Lung (tissue), 12 donors: Measurements from ENCODE around the gene REC8. TPM values are rescaled to one million over a fixed set of nuclear protein-coding genes. Genes with fewer than 3 reads are reported as not detected.

Experiments
- ATAC-seq: fragments of 200-7000 bp; cut with Tn5 transposase; one replicate; pipeline ENCODE4 v1.9.1; 2020; ENCODE audit warnings: moderate number of reproducible peaks; ENCODE audit not compliant: insufficient read depth, low FRiP score
- DNase-seq, 3 donors: peaks; one replicate each; pipeline ENCODE4 v3.0.0-alpha.2; 2013 to 2017
- H3K27ac ChIP-seq, 2 donors: one replicate each; pipeline ENCODE4 v1.5.1; 2013; ENCODE audit warnings: mild to moderate bottlenecking in 2 of 2, moderate library complexity in 2 of 2, control low read depth in 1 of 2, inconsistent platforms in 1 of 2, low read depth in 1 of 2, low read length in 1 of 2
- H3K27me3 ChIP-seq, 3 donors: one replicate each; pipeline ENCODE4 v1.5.1; 2013; ENCODE audit warnings: low read length in 2 of 3; ENCODE audit not compliant: control insufficient read depth in 3 of 3, insufficient read depth in 3 of 3
- H3K36me3 ChIP-seq, 4 donors: one replicate each; pipeline ENCODE4 v1.5.1; 2013; ENCODE audit warnings: low read length in 4 of 4, mild to moderate bottlenecking in 1 of 4, moderate library complexity in 1 of 4; ENCODE audit not compliant: control insufficient read depth in 4 of 4, insufficient read depth in 4 of 4
- H3K4me1 ChIP-seq, 5 donors: one replicate each; pipeline ENCODE4 v1.5.1; 2013; ENCODE audit warnings: low read length in 5 of 5, mild to moderate bottlenecking in 2 of 5, moderate library complexity in 1 of 5; ENCODE audit not compliant: control insufficient read depth in 5 of 5, insufficient read depth in 5 of 5
- H3K4me3 ChIP-seq: one replicate; pipeline ENCODE4 v1.5.1; 2013; ENCODE audit warnings: mild to moderate bottlenecking, control low read depth, moderate library complexity
- H3K9ac ChIP-seq, 2 donors: one replicate each; pipeline ENCODE4 v1.5.1; 2013; ENCODE audit warnings: low read length in 2 of 2, control low read depth in 1 of 2; ENCODE audit not compliant: insufficient read depth in 1 of 2
- H3K9me3 ChIP-seq, 4 donors: one replicate each; pipeline ENCODE4 v1.5.1; 2013; ENCODE audit warnings: low read length in 3 of 4, mild to moderate bottlenecking in 1 of 4, moderate library complexity in 1 of 4; ENCODE audit not compliant: control insufficient read depth in 4 of 4, insufficient read depth in 3 of 4
- CTCF ChIP-seq: IDR thresholded peaks from 2 replicates; pipeline ENCODE4 v1.5.1; 2012; ENCODE audit warnings: mild to moderate bottlenecking; ENCODE audit errors: control extremely low read depth, extremely low read depth
- WGBS, 2 donors: extraction: QIAGEN DNeasy Blood & Tissue Kit; methylation state at CpG; one replicate each; pipeline ENCODE4 v1.1.7; 2013; 5-methylcytosine and 5-hydroxymethylcytosine counted together
- polyA plus RNA-seq, 2 donors: library from polyadenylated mRNA; stranded (reverse); fragments of 200-250 nt; gene quantifications; one replicate each; pipeline ENCODE4 v1.2.1, GENCODE V29; 2013
- total RNA-seq, 2 donors: library from RNA; depleted of rRNA in 1 of 2; stranded (reverse); fragments of >200 nt in 1 of 2; gene quantifications; one replicate each; pipeline ENCODE4 v1.2.1, GENCODE V29; 2014 to 2021
- donor health status: control.
- donor health status: control.
- donor health status: Bipolar disorder and iron deficiency.
- donor health status: healthy.
- donor health status: DM: yes; HTN: yes; CAD: no.

Gene REC8
- total and polyA plus RNA-seq, 4 donors, result 13.3 to 48.1 (median 29.5) TPM

GRCh38 chr14:24157331-24157730 lies 14.5 kb upstream of the REC8 start:
- Histone ChIP-seq H3K4me3 (no peak overlapping the region), H3K27me3 (no peaks in the 10 kb centered on the region), H3K36me3 (peaks cover 21 to 36% (median 29%) of the 10 kb centered on the region in 4 donors), H3K27ac (no peak overlapping the region), H3K4me1 (peaks cover 0 to 15% (median 6%) of the 10 kb centered on the region in 5 donors), H3K9me3 (no peaks in the 10 kb centered on the region), H3K9ac (no peak overlapping the region)
- no peak for ATAC-seq
- no peak for TF ChIP-seq CTCF
- 94 to 95% methylated on average over 12 of the region's 12 CpGs for WGBS, 2 donors
- DNase-seq, result no peak

- H3K4me1 ChIP-seq, result peaks cover 0 to 15% (median 8%) of the 10 kb centered on the region in 5 donors
- WGBS, 2 donors, result 91 to 93% methylated on average over 11 of the region's 11 CpGs
- DNase-seq (no peak), ATAC-seq (no peak)
- no peak for TF ChIP-seq CTCF
- H3K27me3 ChIP-seq, result no peaks in the 10 kb centered on the region
- no peak overlapping the region for H3K9ac ChIP-seq
- H3K36me3 ChIP-seq, result peaks cover 25 to 57% (median 40%) of the 10 kb centered on the region in 4 donors
- H3K9me3 ChIP-seq, result no peaks in the 10 kb centered on the region
- peak overlapping the region; percentile 65 to 69 for H3K27ac ChIP-seq
- no peak overlapping the region for H3K4me3 ChIP-seq
Measured at GRCh38 chr14:24159777-24160498, 11.9 kb upstream of the REC8 start.

- ATAC-seq, result no peak
- H3K9ac ChIP-seq, result no peak overlapping the region
Measured at GRCh38 chr14:24160499-24160849, 11.4 kb upstream of the REC8 start.

More at GRCh38 chr14:24160499-24160849, 11.4 kb upstream of the REC8 start:
- no peak for TF ChIP-seq CTCF
- Histone ChIP-seq H3K4me1 (peaks cover 0 to 15% (median 8%) of the 10 kb centered on the region in 5 donors), H3K4me3 (no peak overlapping the region), H3K27ac (peak overlapping the region; percentile 65 to 69), H3K27me3 (no peaks in the 10 kb centered on the region), H3K36me3 (peaks cover 25 to 57% (median 42%) of the 10 kb centered on the region in 4 donors), H3K9me3 (no peaks in the 10 kb centered on the region)
- 96 to 98% methylated on average over 4 of the region's 4 CpGs for WGBS, 2 donors
- no peak for DNase-seq
